ENCODE measurements around the gene GALNT2. TPM values are rescaled to one million over a fixed set of nuclear protein-coding genes. Genes with fewer than 3 reads are reported as not detected.

GALNT2 gene
- total and polyA plus RNA-seq, 2 of the 13 experiments (the other 11 are each of a cell fraction or from before 2014, with no cell fraction given) = 39.3 to 39.6 TPM

GRCh38 chr1:230158415-230159291, 91.6 kb downstream of the GALNT2 start (continued):
- TF ChIP-seq, protein P1, sequence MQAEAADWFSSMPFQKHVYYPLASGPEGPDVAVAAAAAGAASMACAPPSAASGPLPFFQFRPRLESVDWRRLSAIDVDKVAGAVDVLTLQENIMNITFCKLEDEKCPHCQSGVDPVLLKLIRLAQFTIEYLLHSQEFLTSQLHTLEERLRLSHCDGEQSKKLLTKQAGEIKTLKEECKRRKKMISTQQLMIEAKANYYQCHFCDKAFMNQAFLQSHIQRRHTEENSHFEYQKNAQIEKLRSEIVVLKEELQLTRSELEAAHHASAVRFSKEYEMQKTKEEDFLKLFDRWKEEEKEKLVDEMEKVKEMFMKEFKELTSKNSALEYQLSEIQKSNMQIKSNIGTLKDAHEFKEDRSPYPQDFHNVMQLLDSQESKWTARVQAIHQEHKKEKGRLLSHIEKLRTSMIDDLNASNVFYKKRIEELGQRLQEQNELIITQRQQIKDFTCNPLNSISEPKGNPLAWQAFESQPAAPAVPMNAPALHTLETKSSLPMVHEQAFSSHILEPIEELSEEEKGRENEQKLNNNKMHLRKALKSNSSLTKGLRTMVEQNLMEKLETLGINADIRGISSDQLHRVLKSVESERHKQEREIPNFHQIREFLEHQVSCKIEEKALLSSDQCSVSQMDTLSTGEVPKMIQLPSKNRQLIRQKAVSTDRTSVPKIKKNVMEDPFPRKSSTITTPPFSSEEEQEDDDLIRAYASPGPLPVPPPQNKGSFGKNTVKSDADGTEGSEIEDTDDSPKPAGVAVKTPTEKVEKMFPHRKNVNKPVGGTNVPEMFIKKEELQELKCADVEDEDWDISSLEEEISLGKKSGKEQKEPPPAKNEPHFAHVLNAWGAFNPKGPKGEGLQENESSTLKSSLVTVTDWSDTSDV (CRISPR knock-in tag; IDR thresholded peaks at IDR 0.05) = no peak
- TF ChIP-seq AHR (CRISPR knock-in tag; IDR thresholded peaks at IDR 0.05) = no peak
- TF ChIP-seq ISL2 (CRISPR knock-in tag; IDR thresholded peaks at IDR 0.05) = peak; percentile 86
- TF ChIP-seq SYNCRIP (IDR thresholded peaks at IDR 0.05; ENCODE audit: insufficient read depth, low read depth, low read length) = no peak
- no peak for TF ChIP-seq ATRX (CRISPR knock-in tag; IDR thresholded peaks at IDR 0.05; ENCODE audit: borderline replicate concordance)
- TF ChIP-seq KDM5B (CRISPR knock-in tag; IDR thresholded peaks at IDR 0.05; ENCODE audit: borderline replicate concordance) = no peak
- TF ChIP-seq, protein P2, sequence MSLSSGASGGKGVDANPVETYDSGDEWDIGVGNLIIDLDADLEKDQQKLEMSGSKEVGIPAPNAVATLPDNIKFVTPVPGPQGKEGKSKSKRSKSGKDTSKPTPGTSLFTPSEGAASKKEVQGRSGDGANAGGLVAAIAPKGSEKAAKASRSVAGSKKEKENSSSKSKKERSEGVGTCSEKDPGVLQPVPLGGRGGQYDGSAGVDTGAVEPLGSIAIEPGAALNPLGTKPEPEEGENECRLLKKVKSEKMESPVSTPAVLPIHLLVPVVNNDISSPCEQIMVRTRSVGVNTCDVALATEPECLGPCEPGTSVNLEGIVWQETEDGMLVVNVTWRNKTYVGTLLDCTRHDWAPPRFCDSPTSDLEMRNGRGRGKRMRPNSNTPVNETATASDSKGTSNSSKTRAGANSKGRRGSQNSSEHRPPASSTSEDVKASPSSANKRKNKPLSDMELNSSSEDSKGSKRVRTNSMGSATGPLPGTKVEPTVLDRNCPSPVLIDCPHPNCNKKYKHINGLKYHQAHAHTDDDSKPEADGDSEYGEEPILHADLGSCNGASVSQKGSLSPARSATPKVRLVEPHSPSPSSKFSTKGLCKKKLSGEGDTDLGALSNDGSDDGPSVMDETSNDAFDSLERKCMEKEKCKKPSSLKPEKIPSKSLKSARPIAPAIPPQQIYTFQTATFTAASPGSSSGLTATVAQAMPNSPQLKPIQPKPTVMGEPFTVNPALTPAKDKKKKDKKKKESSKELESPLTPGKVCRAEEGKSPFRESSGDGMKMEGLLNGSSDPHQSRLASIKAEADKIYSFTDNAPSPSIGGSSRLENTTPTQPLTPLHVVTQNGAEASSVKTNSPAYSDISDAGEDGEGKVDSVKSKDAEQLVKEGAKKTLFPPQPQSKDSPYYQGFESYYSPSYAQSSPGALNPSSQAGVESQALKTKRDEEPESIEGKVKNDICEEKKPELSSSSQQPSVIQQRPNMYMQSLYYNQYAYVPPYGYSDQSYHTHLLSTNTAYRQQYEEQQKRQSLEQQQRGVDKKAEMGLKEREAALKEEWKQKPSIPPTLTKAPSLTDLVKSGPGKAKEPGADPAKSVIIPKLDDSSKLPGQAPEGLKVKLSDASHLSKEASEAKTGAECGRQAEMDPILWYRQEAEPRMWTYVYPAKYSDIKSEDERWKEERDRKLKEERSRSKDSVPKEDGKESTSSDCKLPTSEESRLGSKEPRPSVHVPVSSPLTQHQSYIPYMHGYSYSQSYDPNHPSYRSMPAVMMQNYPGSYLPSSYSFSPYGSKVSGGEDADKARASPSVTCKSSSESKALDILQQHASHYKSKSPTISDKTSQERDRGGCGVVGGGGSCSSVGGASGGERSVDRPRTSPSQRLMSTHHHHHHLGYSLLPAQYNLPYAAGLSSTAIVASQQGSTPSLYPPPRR (CRISPR knock-in tag; IDR thresholded peaks at IDR 0.05; ENCODE audit: borderline replicate concordance) = peak; percentile 93
- TF ChIP-seq NFKB2 (CRISPR knock-in tag; IDR thresholded peaks at IDR 0.05; ENCODE audit: borderline replicate concordance) = no peak; the same call in 1 of the 2 replicates
- no peak for TF ChIP-seq ZNF256 (CRISPR knock-in tag; conservative IDR thresholded peaks at IDR 0.05)
- no peak; the same call in 1 of the 2 replicates for TF ChIP-seq ZNF12 (CRISPR knock-in tag; IDR thresholded peaks at IDR 0.05)
- no peak for TF ChIP-seq ZBTB49 (CRISPR knock-in tag; IDR thresholded peaks at IDR 0.05; ENCODE audit: borderline replicate concordance)
- peak; percentile 83; the same call in 1 of the 2 replicates for TF ChIP-seq NFKBIZ (CRISPR knock-in tag; IDR thresholded peaks at IDR 0.05)
- peak; percentile 99 for TF ChIP-seq ARID5B (CRISPR knock-in tag; IDR thresholded peaks at IDR 0.05)
- TF ChIP-seq RFX3 (CRISPR knock-in tag; IDR thresholded peaks at IDR 0.05) = no peak

Data from HepG2 (cell line).